ENCODE data around the gene SLC15A2. TPM values are rescaled to one million over a fixed set of nuclear protein-coding genes. Genes with fewer than 3 reads are reported as not detected.

SLC15A2 gene
- total and polyA plus RNA-seq, 2 experiments from 2014 or later = 0.26 to 0.90 TPM

- no peak for TF ChIP-seq ZNF462 (CRISPR knock-in tag; IDR thresholded peaks at IDR 0.05)
- no peak for TF ChIP-seq REST (IDR thresholded peaks at IDR 0.05; ENCODE audit: unreplicated experiment)
Measured at GRCh38 chr3:121916189-121916588, 22.0 kb downstream of the SLC15A2 start (continued).

- Mint-ChIP-seq H3K4me1 (peaks cover 9% of the 10 kb centered on the region; the same call in 2 of the 3 replicates), H3K9me3 (no peaks in the 10 kb centered on the region), H3K4me3 (no peak overlapping the region), H3K27ac (no peak overlapping the region), H3K27me3 (ENCODE audit: insufficient read depth, low read depth, poor library complexity) (no peaks in the 10 kb centered on the region), H3K36me3 (ENCODE audit: low read depth) (no peaks in the 10 kb centered on the region; the same call in 2 of the 3 replicates)
- H3F3A ChIP-seq (replicated peaks; ENCODE audit: low read depth) = no peaks in the 10 kb centered on the region
- no peak for ATAC-seq
- no peak overlapping the region for H3K27ac ChIP-seq (ENCODE audit: low read depth)
- H3K27me3 ChIP-seq (ENCODE audit: insufficient read depth) = no peaks in the 10 kb centered on the region
- TF ChIP-seq STAT1 (IDR thresholded peaks at IDR 0.05; ENCODE audit: unreplicated experiment) (no peak), JUNB (IDR thresholded peaks at IDR 0.05; ENCODE audit: unreplicated experiment) (no peak), EZH2phosphoT487 (IDR thresholded peaks at IDR 0.05; ENCODE audit: unreplicated experiment) (no peak), ZNF114 (CRISPR knock-in tag; IDR thresholded peaks at IDR 0.05) (no peak), CTCF (conservative IDR thresholded peaks at IDR 0.05; ENCODE audit: low read depth in 2 of 2) (no peak), POLR2AphosphoS5 (IDR thresholded peaks at IDR 0.05; ENCODE audit: low read depth) (no peak)
- H2AFZ ChIP-seq = no peak overlapping the region
- H3K36me3 ChIP-seq (ENCODE audit: insufficient read depth) = no peaks in the 10 kb centered on the region
- DNase-seq (ENCODE audit: low spot score) = no peak
- no peaks in the 10 kb centered on the region for H3K9me2 ChIP-seq (ENCODE audit: insufficient read depth)
- no peak overlapping the region for H3K4me2 ChIP-seq
- no peak overlapping the region for H3K4me3 ChIP-seq
- H4K20me1 ChIP-seq (replicated peaks; ENCODE audit: insufficient read depth) = no peaks in the 10 kb centered on the region
- H3K79me2 ChIP-seq (replicated peaks; ENCODE audit: insufficient read depth) = no peaks in the 10 kb centered on the region
- H3K4me1 ChIP-seq (ENCODE audit: insufficient read depth) = no peaks in the 10 kb centered on the region
Measured at GRCh38 chr3:121918779-121919483, 24.7 kb downstream of the SLC15A2 start.

All from GM23338 (cell line).